ENCODE measurements around the gene PKD2L2. TPM values are rescaled to one million over a fixed set of nuclear protein-coding genes. Genes with fewer than 3 reads are reported as not detected.
A peak's percentile ranks its signal among the peaks of the same experiment; 100 is the strongest.
"Not testable (repeated sequence)": the region's sequence is repeated elsewhere in the genome, so short reads cannot be mapped to it uniquely, and the experiment has no call there.

Gene PKD2L2
- total and polyA plus RNA-seq, 9 donors, result 0.21 to 1.2 (median 0.50) TPM

DNA sequence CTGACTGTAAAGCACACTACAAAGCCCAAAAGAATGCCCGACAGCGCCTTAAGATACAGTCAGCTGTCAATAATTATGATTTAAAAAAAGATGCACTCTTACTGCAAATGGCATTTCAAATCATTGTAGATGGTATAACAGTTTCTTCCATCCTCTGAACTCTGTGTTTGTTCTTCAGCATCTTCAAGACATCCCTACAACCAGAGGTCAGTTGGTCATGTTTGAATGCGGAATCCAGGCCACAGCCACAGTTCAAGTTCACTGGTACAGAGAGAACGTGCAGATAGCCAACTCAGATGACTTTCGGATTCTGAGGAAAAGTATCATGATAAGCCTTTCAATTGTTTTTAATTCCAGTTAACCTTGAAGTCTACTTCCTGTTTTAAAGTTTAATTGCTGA lies 30.3 kb upstream of the PKD2L2 start:
- no peak overlapping the region for H3K27ac ChIP-seq (ENCODE audit: low read length)
- no peaks in the 10 kb centered on the region for H3K9me3 ChIP-seq (replicated peaks; ENCODE audit: control insufficient read depth, low read depth, low read length)
- 72% methylated on average over 2 of the region's 5 CpGs for WGBS (ENCODE audit: insufficient coverage)
- no peaks in the 10 kb centered on the region for H3K36me3 ChIP-seq (ENCODE audit: control insufficient read depth, insufficient read depth, low read length)
- peaks cover 5% of the 10 kb centered on the region for H3K4me1 ChIP-seq (ENCODE audit: control insufficient read depth, insufficient read depth, low read length)
- no peak for DNase-seq
- H3K4me3 ChIP-seq (ENCODE audit: low read length), result no peak overlapping the region
- no peaks in the 10 kb centered on the region for H3K27me3 ChIP-seq (ENCODE audit: control insufficient read depth, insufficient read depth, low read length)

GRCh38 chr5:137862251-137862650 lies 27.0 kb upstream of the PKD2L2 start:
- DNase-seq, result no peak
- WGBS (ENCODE audit: insufficient coverage), result no CpG with 5 or more reads among the region's 3 CpGs
- H3K9me3 ChIP-seq (replicated peaks; ENCODE audit: control insufficient read depth, low read depth, low read length), result no peaks in the 10 kb centered on the region
- no peaks in the 10 kb centered on the region for H3K27me3 ChIP-seq (ENCODE audit: control insufficient read depth, insufficient read depth, low read length)
- H3K4me3 ChIP-seq (ENCODE audit: low read length), result no peak overlapping the region
- H3K36me3 ChIP-seq (ENCODE audit: control insufficient read depth, insufficient read depth, low read length), result no peaks in the 10 kb centered on the region
- H3K27ac ChIP-seq (ENCODE audit: low read length), result no peak overlapping the region
- H3K4me1 ChIP-seq (ENCODE audit: control insufficient read depth, insufficient read depth, low read length), result peaks cover 4% of the 10 kb centered on the region

GRCh38 chr5:137863653-137864052 lies 25.6 kb upstream of the PKD2L2 start:
- not testable (repeated sequence) for H3K27ac ChIP-seq (ENCODE audit: low read length); H3K27me3 ChIP-seq (ENCODE audit: control insufficient read depth, insufficient read depth, low read length); H3K9me3 ChIP-seq (replicated peaks; ENCODE audit: control insufficient read depth, low read depth, low read length); DNase-seq; H3K4me3 ChIP-seq (ENCODE audit: low read length); H3K4me1 ChIP-seq (ENCODE audit: control insufficient read depth, insufficient read depth, low read length); H3K36me3 ChIP-seq (ENCODE audit: control insufficient read depth, insufficient read depth, low read length)
- 96% methylated on average over 4 of the region's 6 CpGs for WGBS (ENCODE audit: insufficient coverage)

GRCh38 chr5:137866541-137867388 lies 22.5 kb upstream of the PKD2L2 start:
- Histone ChIP-seq H3K9me3 (replicated peaks; ENCODE audit: control insufficient read depth, low read depth, low read length) (no peaks in the 10 kb centered on the region), H3K4me1 (ENCODE audit: control insufficient read depth, insufficient read depth, low read length) (no peaks in the 10 kb centered on the region), H3K27me3 (ENCODE audit: control insufficient read depth, insufficient read depth, low read length) (no peaks in the 10 kb centered on the region), H3K4me3 (ENCODE audit: low read length) (no peak overlapping the region), H3K36me3 (ENCODE audit: control insufficient read depth, insufficient read depth, low read length) (no peaks in the 10 kb centered on the region), H3K27ac (ENCODE audit: low read length) (no peak overlapping the region)
- DNase-seq, result no peak
- no CpG with 5 or more reads among the region's 4 CpGs for WGBS (ENCODE audit: insufficient coverage)

DNA sequence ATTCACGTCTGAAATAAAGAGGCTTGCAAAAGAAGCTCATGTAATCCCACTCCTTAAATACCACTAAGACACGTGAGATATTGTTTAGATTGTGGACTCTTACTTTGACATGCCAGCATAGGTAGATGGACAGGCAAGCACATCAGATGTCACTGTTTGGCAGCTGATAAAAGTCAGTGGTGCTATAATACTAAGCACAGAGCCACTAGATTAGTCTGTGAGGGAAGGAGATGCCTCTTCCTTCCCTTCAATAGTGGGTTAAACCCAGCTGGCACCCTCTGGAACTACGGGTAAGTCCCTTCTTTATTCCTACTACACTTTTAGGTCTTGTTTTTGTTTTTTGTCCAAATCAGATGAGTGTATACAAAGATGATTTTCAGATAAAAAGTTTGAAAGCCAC lies 21.6 kb upstream of the PKD2L2 start, which contains the start of gene MYOT:
MYOT (plus strand) TSS at position 197 of the 400 bp plus-strand sequence. CDS start 2,792 bp downstream, outside the sequence.
- peak; percentile 61 for DNase-seq
- no peaks in the 10 kb centered on the region for H3K27me3 ChIP-seq (ENCODE audit: control insufficient read depth, insufficient read depth, low read length)
- peak within 1 kb of the TSS; percentile 75 for H3K27ac ChIP-seq (ENCODE audit: low read length)
- no peaks in the 10 kb centered on the region for H3K9me3 ChIP-seq (replicated peaks; ENCODE audit: control insufficient read depth, low read depth, low read length)
- H3K36me3 ChIP-seq (ENCODE audit: control insufficient read depth, insufficient read depth, low read length), result no peaks in the 10 kb centered on the region
- peak within 1 kb of the TSS; percentile 37 for H3K4me3 ChIP-seq (ENCODE audit: low read length)
- no CpG with 5 or more reads among the region's 3 CpGs for WGBS (ENCODE audit: insufficient coverage)
- H3K4me1 ChIP-seq (ENCODE audit: control insufficient read depth, insufficient read depth, low read length), result no peaks in the 10 kb centered on the region

DNA sequence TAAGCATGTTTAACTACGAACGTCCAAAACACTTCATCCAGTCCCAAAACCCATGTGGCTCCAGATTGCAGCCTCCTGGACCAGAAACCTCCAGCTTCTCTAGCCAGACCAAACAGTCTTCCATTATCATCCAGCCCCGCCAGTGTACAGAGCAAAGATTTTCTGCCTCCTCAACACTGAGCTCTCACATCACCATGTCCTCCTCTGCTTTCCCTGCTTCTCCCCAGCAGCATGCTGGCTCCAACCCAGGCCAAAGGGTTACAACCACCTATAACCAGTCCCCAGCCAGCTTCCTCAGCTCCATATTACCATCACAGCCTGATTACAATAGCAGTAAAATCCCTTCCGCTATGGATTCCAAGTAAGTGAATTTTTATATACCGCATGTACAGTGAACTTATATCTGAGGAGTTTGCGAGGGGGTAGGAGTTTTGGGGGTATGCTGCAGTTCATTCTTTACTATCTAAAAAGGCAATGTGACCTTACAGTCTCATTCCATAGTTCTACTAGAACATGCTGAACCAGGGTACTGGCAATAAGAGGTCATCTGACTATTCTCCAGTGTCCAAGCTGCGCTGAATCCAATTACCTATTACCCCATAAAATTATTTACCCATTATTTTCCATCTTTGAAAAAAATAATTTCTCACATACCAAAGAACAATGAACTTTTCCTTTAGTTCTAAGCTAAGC lies 18.5 kb upstream of the PKD2L2 start:
- Histone ChIP-seq H3K27me3 (ENCODE audit: control insufficient read depth, insufficient read depth, low read length) (no peaks in the 10 kb centered on the region), H3K36me3 (ENCODE audit: control insufficient read depth, insufficient read depth, low read length) (no peaks in the 10 kb centered on the region), H3K9me3 (replicated peaks; ENCODE audit: control insufficient read depth, low read depth, low read length) (no peaks in the 10 kb centered on the region), H3K4me1 (ENCODE audit: control insufficient read depth, insufficient read depth, low read length) (no peaks in the 10 kb centered on the region), H3K4me3 (ENCODE audit: low read length) (peak overlapping the region; percentile 37), H3K27ac (ENCODE audit: low read length) (peak overlapping the region; percentile 68)
- DNase-seq, result no peak
- WGBS (ENCODE audit: insufficient coverage), result 64% methylated on average over 4 of the region's 7 CpGs

- Histone ChIP-seq H3K27ac (ENCODE audit: low read length) (peak overlapping the region; percentile 68), H3K4me3 (ENCODE audit: low read length) (peak overlapping the region; percentile 37), H3K9me3 (replicated peaks; ENCODE audit: control insufficient read depth, low read depth, low read length) (no peaks in the 10 kb centered on the region), H3K4me1 (ENCODE audit: control insufficient read depth, insufficient read depth, low read length) (no peaks in the 10 kb centered on the region), H3K36me3 (ENCODE audit: control insufficient read depth, insufficient read depth, low read length) (no peaks in the 10 kb centered on the region), H3K27me3 (ENCODE audit: control insufficient read depth, insufficient read depth, low read length) (no peaks in the 10 kb centered on the region)
- WGBS (ENCODE audit: insufficient coverage), result no CpG with 5 or more reads among the region's 3 CpGs
- no peak for DNase-seq
Measured at GRCh38 chr5:137871571-137871970, 17.7 kb upstream of the PKD2L2 start.

- peak overlapping the region; percentile 37 for H3K4me3 ChIP-seq (ENCODE audit: low read length)
- 63% methylated on average over 1 of the region's 3 CpGs for WGBS (ENCODE audit: insufficient coverage)
- H3K27ac ChIP-seq (ENCODE audit: low read length), result peak overlapping the region; percentile 10
- no peaks in the 10 kb centered on the region for H3K4me1 ChIP-seq (ENCODE audit: control insufficient read depth, insufficient read depth, low read length)
- DNase-seq, result peak; percentile 35
- no peaks in the 10 kb centered on the region for H3K9me3 ChIP-seq (replicated peaks; ENCODE audit: control insufficient read depth, low read depth, low read length)
- H3K27me3 ChIP-seq (ENCODE audit: control insufficient read depth, insufficient read depth, low read length), result no peaks in the 10 kb centered on the region
- no peaks in the 10 kb centered on the region for H3K36me3 ChIP-seq (ENCODE audit: control insufficient read depth, insufficient read depth, low read length)
Measured at GRCh38 chr5:137872466-137872865, 16.8 kb upstream of the PKD2L2 start.

- DNase-seq, result no peak
- H3K4me3 ChIP-seq (ENCODE audit: low read length), result no peak overlapping the region
- H3K9me3 ChIP-seq (replicated peaks; ENCODE audit: control insufficient read depth, low read depth, low read length), result no peaks in the 10 kb centered on the region
- no peaks in the 10 kb centered on the region for H3K4me1 ChIP-seq (ENCODE audit: control insufficient read depth, insufficient read depth, low read length)
- H3K36me3 ChIP-seq (ENCODE audit: control insufficient read depth, insufficient read depth, low read length), result no peaks in the 10 kb centered on the region
- no peaks in the 10 kb centered on the region for H3K27me3 ChIP-seq (ENCODE audit: control insufficient read depth, insufficient read depth, low read length)
- H3K27ac ChIP-seq (ENCODE audit: low read length), result no peak overlapping the region
Measured at GRCh38 chr5:137876101-137876500, 13.2 kb upstream of the PKD2L2 start.

DNA sequence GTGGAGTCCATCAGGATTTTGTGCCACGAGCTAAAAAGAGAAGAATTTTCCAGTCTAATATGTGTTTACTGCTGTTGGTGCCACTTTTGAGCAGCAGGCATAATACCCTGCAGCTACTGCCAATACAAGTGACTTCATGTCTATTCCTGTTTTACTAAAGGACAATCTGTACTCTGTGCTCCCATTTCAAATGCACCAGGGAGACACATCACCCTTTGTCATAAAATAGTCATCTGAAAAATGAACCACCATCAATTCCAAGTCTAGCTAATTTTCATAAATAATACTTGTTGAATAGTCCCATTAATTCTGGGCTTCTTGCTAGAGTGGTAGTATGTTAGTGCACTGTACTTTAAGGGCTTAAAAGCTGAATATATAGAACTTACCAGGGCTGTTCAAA lies 8.9 kb upstream of the PKD2L2 start:
- Histone ChIP-seq H3K9me3 (replicated peaks; ENCODE audit: control insufficient read depth, low read depth, low read length) (no peaks in the 10 kb centered on the region), H3K27ac (ENCODE audit: low read length) (no peak overlapping the region), H3K36me3 (ENCODE audit: control insufficient read depth, insufficient read depth, low read length) (peaks cover 6% of the 10 kb centered on the region), H3K27me3 (ENCODE audit: control insufficient read depth, insufficient read depth, low read length) (no peaks in the 10 kb centered on the region), H3K4me3 (ENCODE audit: low read length) (no peak overlapping the region), H3K4me1 (ENCODE audit: control insufficient read depth, insufficient read depth, low read length) (peaks cover 2% of the 10 kb centered on the region)
- DNase-seq, result peak; percentile 41
- no CpG with 5 or more reads among the region's 1 CpG for WGBS (ENCODE audit: insufficient coverage)
